OCI-LY1 (cell line): ENCODE measurements around the gene CEP57.

ENCODE experiments used
- H2AFZ ChIP-seq: fragments of 200-600 bp; sonication (generic), shearing (Covaris generic); 2 replicates; pipeline ENCODE4 v1.6.0; 2014; ENCODE audit warnings: antibody characterized with exemption, mild to moderate bottlenecking, low read length
- H3F3A ChIP-seq: fragments of 200-600 bp; sonication (generic), shearing (Covaris generic); 2 replicates; pipeline ENCODE4 v1.6.0; 2014; ENCODE audit warnings: mild to moderate bottlenecking, antibody characterized with exemption, low read length, moderate library complexity; ENCODE audit not compliant: insufficient read depth
- H3K27ac ChIP-seq: fragments of 200-600 bp; sonication (generic); 2 replicates; pipeline ENCODE4 v1.5.1; 2014; ENCODE audit warnings: low read length, mixed run types, mild to moderate bottlenecking, low read depth; ENCODE audit not compliant: poor library complexity, severe bottlenecking
- H3K27me3 ChIP-seq: fragments of 200-600 bp; sonication (generic); 2 replicates; pipeline ENCODE4 v1.6.0; 2014; ENCODE audit warnings: antibody characterized with exemption, mild to moderate bottlenecking, low read length, moderate library complexity; ENCODE audit not compliant: insufficient read depth
- H3K36me3 ChIP-seq: fragments of 200-600 bp; sonication (generic); 2 replicates; pipeline ENCODE4 v1.6.1; 2014; ENCODE audit warnings: mild to moderate bottlenecking, antibody characterized with exemption, low read length, moderate library complexity, mixed read lengths; ENCODE audit not compliant: insufficient read depth
- H3K4me1 ChIP-seq: fragments of 200-600 bp; sonication (generic); 2 replicates; pipeline ENCODE4 v1.5.1; 2014; ENCODE audit warnings: mild to moderate bottlenecking, low read length, moderate library complexity; ENCODE audit not compliant: insufficient read depth, severe bottlenecking
- H3K4me2 ChIP-seq: fragments of 200-600 bp; sonication (generic), shearing (Covaris generic); 2 replicates; pipeline ENCODE4 v1.6.1; 2014; ENCODE audit warnings: low read length
- H3K4me3 ChIP-seq: fragments of 200-600 bp; sonication (generic); 2 replicates; pipeline ENCODE4 v1.5.1; 2014; ENCODE audit warnings: low read length, low read depth, mild to moderate bottlenecking, mixed read lengths; ENCODE audit not compliant: poor library complexity, severe bottlenecking
- H3K79me2 ChIP-seq: fragments of 200-600 bp; shearing (Covaris generic); 2 replicates; pipeline ENCODE4 v1.6.1; 2016; ENCODE audit warnings: mixed run types, low read length, mixed read lengths; ENCODE audit not compliant: insufficient read depth
- H3K9ac ChIP-seq: fragments of 200-600 bp; sonication (generic), shearing (Covaris generic); 2 replicates; pipeline ENCODE4 v1.6.1; 2014; ENCODE audit warnings: mild to moderate bottlenecking, low read length, mixed read lengths
- H3K9me2 ChIP-seq: fragments of 200-600 bp; sonication (generic), shearing (Covaris generic); 2 replicates; pipeline ENCODE4 v1.6.1; 2014; ENCODE audit warnings: low read depth, mild to moderate bottlenecking, low read length, mixed read lengths
- H3K9me3 ChIP-seq: fragments of 200-600 bp; shearing (Covaris generic); 2 replicates; pipeline ENCODE4 v1.6.1; 2014; ENCODE audit warnings: low read length, mixed read lengths
- H4K20me1 ChIP-seq: fragments of 200-600 bp; sonication (generic), shearing (Covaris generic); 2 replicates; pipeline ENCODE4 v1.6.0; 2016; ENCODE audit warnings: mild to moderate bottlenecking, low read length; ENCODE audit not compliant: insufficient read depth
- CTCF ChIP-seq: fragments of 200-600 bp; sonication (generic), shearing (Covaris generic); IDR thresholded peaks from 2 replicates; pipeline ENCODE4 v1.5.1; 2017; ENCODE audit warnings: mild to moderate bottlenecking, antibody characterized with exemption, low read length, moderate library complexity, mixed read lengths
- EZH2 ChIP-seq: fragments of 200-600 bp; sonication (generic), shearing (Covaris generic); IDR thresholded peaks from 2 replicates; pipeline ENCODE4 v1.8.0; 2017; ENCODE audit warnings: borderline replicate concordance, mixed run types, mild to moderate bottlenecking, antibody characterized with exemption, low read length, moderate library complexity, mixed read lengths

The CEP57 gene

GRCh38 chr11:95845167-95845566 is 54.9 kb downstream of the CEP57 start:
- Histone ChIP-seq H3F3A (no peaks in the 10 kb centered on the region), H3K4me2 (no peak overlapping the region)

GRCh38 chr11:95849087-95849825 is 59.0 kb downstream of the CEP57 start:
- Histone ChIP-seq H3K79me2 (no peaks in the 10 kb centered on the region), H3K4me1 (no peaks in the 10 kb centered on the region), H3K4me3 (no peak overlapping the region), H2AFZ (no peak overlapping the region), H3K9ac (no peak overlapping the region), H4K20me1 (no peaks in the 10 kb centered on the region), H3K4me2 (no peak overlapping the region), H3K27me3 (no peaks in the 10 kb centered on the region), H3K27ac (no peak overlapping the region), H3K9me2 (no peaks in the 10 kb centered on the region), H3F3A (no peaks in the 10 kb centered on the region), H3K36me3 (peaks cover 20% of the 10 kb centered on the region; the same call in 1 of the 2 replicates), H3K9me3 (no peaks in the 10 kb centered on the region)
- TF ChIP-seq CTCF (peak; percentile 62), EZH2 (no peak)

More at GRCh38 chr11:95845167-95845566, 54.9 kb downstream of the CEP57 start:
- TF ChIP-seq EZH2: no peak
- TF ChIP-seq CTCF: no peak
- no peak overlapping the region for H3K27ac ChIP-seq
- no peaks in the 10 kb centered on the region for H3K27me3 ChIP-seq
- H3K9ac ChIP-seq: no peak overlapping the region
- H2AFZ ChIP-seq: no peak overlapping the region
- no peaks in the 10 kb centered on the region for H3K9me2 ChIP-seq
- H3K79me2 ChIP-seq: no peaks in the 10 kb centered on the region
- no peaks in the 10 kb centered on the region for H4K20me1 ChIP-seq
- H3K4me1 ChIP-seq: no peaks in the 10 kb centered on the region
- H3K9me3 ChIP-seq: no peaks in the 10 kb centered on the region
- no peak overlapping the region for H3K4me3 ChIP-seq
- H3K36me3 ChIP-seq: peaks cover 31% of the 10 kb centered on the region; the same call in 1 of the 2 replicates

GRCh38 chr11:95850137-95850536 is 59.8 kb downstream of the CEP57 start:
- H3K4me3 ChIP-seq: no peak overlapping the region
- H3K27me3 ChIP-seq: no peaks in the 10 kb centered on the region
- H3K27ac ChIP-seq: no peak overlapping the region
- H2AFZ ChIP-seq: no peak overlapping the region
- H3K4me1 ChIP-seq: no peaks in the 10 kb centered on the region
- H3K36me3 ChIP-seq: peaks cover 12% of the 10 kb centered on the region; the same call in 1 of the 2 replicates
- H4K20me1 ChIP-seq: no peaks in the 10 kb centered on the region
- no peak overlapping the region for H3K9ac ChIP-seq
- H3F3A ChIP-seq: no peaks in the 10 kb centered on the region
- H3K4me2 ChIP-seq: no peak overlapping the region
- H3K9me3 ChIP-seq: no peaks in the 10 kb centered on the region
- TF ChIP-seq EZH2: no peak
- no peak for TF ChIP-seq CTCF
- no peaks in the 10 kb centered on the region for H3K9me2 ChIP-seq
- H3K79me2 ChIP-seq: no peaks in the 10 kb centered on the region
